K562 (cell line): ENCODE results near the gene KPTN.

Experiments used
- NFATC3 ChIP-seq: fragments of 450-650 bp; IDR thresholded peaks from 2 replicates; pipeline ENCODE4 v1.6.1; 2017; ENCODE audit warnings: mild to moderate bottlenecking
- SIN3B ChIP-seq: fragments of 450-650 bp; IDR thresholded peaks from 2 replicates; pipeline ENCODE4 v1.6.1; 2017; ENCODE audit warnings: low read depth, mild to moderate bottlenecking, moderate library complexity

DNA sequence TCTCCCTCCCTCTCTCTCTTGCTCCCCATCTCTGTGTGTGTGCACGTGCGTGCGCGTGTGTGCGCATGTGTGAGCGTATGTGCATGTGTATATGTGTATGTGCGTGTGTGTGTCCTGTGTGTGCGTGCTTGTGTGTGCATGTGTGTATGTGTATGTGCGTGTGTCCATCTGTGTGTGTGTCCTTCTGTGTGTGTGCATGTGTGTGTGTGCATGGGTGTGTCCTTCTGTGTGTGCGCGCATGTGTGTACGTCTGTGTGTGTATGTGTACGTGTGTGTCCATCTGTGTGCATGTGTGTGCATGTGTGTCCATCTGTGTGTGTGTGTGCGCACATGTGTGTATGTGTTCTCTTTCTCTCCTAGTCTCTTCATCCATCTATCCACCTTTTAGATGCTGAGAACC is 24.5 kb downstream of the KPTN start:
- TF ChIP-seq SIN3B (no peak), NFATC3 (no peak)
